Ovary (tissue), 9 donors: ENCODE data around the gene NRXN3. TPM values are rescaled to one million over a fixed set of nuclear protein-coding genes. Genes with fewer than 3 reads are reported as not detected.

Experiments used
- DNase-seq, 5 donors: peaks; one replicate each; pipeline ENCODE4 v3.0.0-alpha.2; 2019 to 2020
- H3K27ac ChIP-seq, 2 donors: fragments of 200-600 bp; one replicate each; pipeline versions ENCODE4 v1.5.1 to v1.8.0; 2019 to 2022
- H3K27me3 ChIP-seq: fragments of 200-600 bp; one replicate; pipeline ENCODE4 v1.8.0; 2022
- H3K36me3 ChIP-seq: fragments of 200-600 bp; sonication (generic); one replicate; pipeline ENCODE4 v1.5.1; 2019
- H3K4me1 ChIP-seq: one replicate; pipeline ENCODE4 v1.8.1; 2013; ENCODE audit warnings: mild to moderate bottlenecking, moderate library complexity; ENCODE audit not compliant: insufficient read depth
- H3K4me3 ChIP-seq: fragments of 200-600 bp; sonication (generic); one replicate; pipeline ENCODE4 v1.5.1; 2017
- H3K9me3 ChIP-seq, 2 donors: fragments of 200-600 bp in 1 of 2; sonication (generic) in 1 of 2; one replicate each; pipeline versions ENCODE4 v1.5.1 to v1.8.1; 2013 to 2019; ENCODE audit warnings: mild to moderate bottlenecking in 1 of 2, moderate library complexity in 1 of 2
- CTCF ChIP-seq, 3 donors: fragments of 450-650 bp in 2 of 3; fragments of 200-600 bp in 1 of 3; IDR thresholded peaks; one replicate each; pipeline versions ENCODE4 v1.5.1 to v1.8.0; 2016 to 2022; ENCODE audit warnings: antibody characterized with exemption in 3 of 3, mild to moderate bottlenecking in 1 of 3
- EP300 ChIP-seq: sonication (generic); formaldehyde crosslinking; IDR thresholded peaks from one replicate; pipeline ENCODE4 v1.6.1; 2017; ENCODE audit warnings: antibody characterized with exemption
- POLR2A ChIP-seq: fragments of 450-650 bp; IDR thresholded peaks from one replicate; pipeline ENCODE4 v1.6.1; 2017; ENCODE audit warnings: antibody characterized with exemption, mild to moderate bottlenecking, moderate library complexity
- WGBS, 3 donors: extraction: QIAGEN DNeasy Blood & Tissue Kit in 1 of 3; methylation state at CpG; one replicate each; pipeline versions ENCODE4 v1.1.5 to v1.1.7; 2013 to 2017; 5-methylcytosine and 5-hydroxymethylcytosine counted together
- intact Hi-C, 4 donors: fragments of 100-400 bp; cut with DNase I; formaldehyde crosslinking; loops; one replicate each; pipeline versions ENCODE4 v1.11.0 to v1.15.1; 2022 to 2023
- polyA plus RNA-seq, 2 donors: library from polyadenylated mRNA; stranded (reverse); fragments of 200-250 nt in 1 of 2; fragments of 350-450 nt in 1 of 2; fragmentation: Illumina TruSeq in 1 of 2; extraction: RNeasy Lipid Tissue Mini Kit (QIAGEN cat#74804) in 1 of 2; gene quantifications; one replicate each; pipeline ENCODE4 v1.2.3, GENCODE V29; 2013 to 2014
- total RNA-seq, 7 donors: library from RNA; depleted of rRNA in 2 of 7; stranded (reverse); fragments of >200 nt in 2 of 7; fragmentation: NEBNext Ultra II Directional in 3 of 7; extraction: Animal tissue kit (Norgen Biotek cat#: 25700) in 3 of 7; gene quantifications; one replicate each; pipeline versions ENCODE4 v1.1.0 to v1.2.4, GENCODE V29; 2016 to 2023
- donor health status: DM: no; HTN: no; CAD: no; lungs with moderate emphysema.
- donor health status: DM: no; HTN: no; CAD: no.
- donor health status: Bipolar disorder and iron deficiency.
- donor health status: DM: yes; HTN: yes; CAD: no.
- donor health status: DM: no; HTN: no; CAD: no.
- donor health status: DM: yes; HTN: yes; CAD: no.

Gene NRXN3
- total and polyA plus RNA-seq, 9 donors = 0.28 to 6.2 (median 0.82) TPM

DNA sequence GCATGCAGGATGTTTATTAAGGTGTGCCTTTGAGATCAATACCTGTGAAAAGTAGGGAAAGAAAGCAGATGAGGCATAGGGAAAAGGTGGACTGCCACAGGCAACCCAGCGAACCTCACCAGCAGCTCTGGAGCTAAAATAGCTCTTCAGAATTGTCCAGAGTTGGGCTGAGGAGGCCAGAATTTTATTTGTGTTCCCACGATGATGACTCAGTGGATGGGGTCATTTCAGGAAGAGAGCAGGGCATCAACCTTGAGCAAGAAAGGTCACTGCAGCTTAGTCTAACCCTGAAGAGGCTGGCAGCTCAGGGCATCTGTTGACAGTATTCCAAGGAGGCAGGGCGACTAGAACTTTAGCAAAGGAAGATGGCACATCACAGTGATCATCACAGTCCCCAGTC, 1345.0 kb downstream of the NRXN3 start:
- H3K27ac ChIP-seq = no peak overlapping the region

GRCh38 chr14:79516009-79516408, 1345.8 kb downstream of the NRXN3 start:
- H3K27ac ChIP-seq = no peak overlapping the region

More for the DNA sequence above, 1345.0 kb downstream of the NRXN3 start:
- Histone ChIP-seq H3K27me3 (no peaks in the 10 kb centered on the region), H3K4me1 (no peaks in the 10 kb centered on the region), H3K4me3 (no peak overlapping the region), H3K36me3 (no peaks in the 10 kb centered on the region), H3K9me3 (no peaks in the 10 kb centered on the region)
- DNase-seq = no peak
- TF ChIP-seq POLR2A (no peak), EP300 (no peak), CTCF (IDR thresholded peaks at IDR 0.05) (no peak)
- WGBS, 3 donors = 58 to 67% (median 64%) methylated on average over 3 of the region's 3 CpGs
- intact Hi-C loops = no loop called here

GRCh38 chr14:79525416-79525815, 1355.2 kb downstream of the NRXN3 start:
- DNase-seq = no peak
- Histone ChIP-seq H3K9me3 (no peaks in the 10 kb centered on the region), H3K4me3 (no peak overlapping the region), H3K36me3 (no peaks in the 10 kb centered on the region), H3K27me3 (no peaks in the 10 kb centered on the region), H3K27ac (no peak overlapping the region), H3K4me1 (no peaks in the 10 kb centered on the region)
- 86 to 94% (median 93%) methylated on average over 3 of the region's 3 CpGs for WGBS, 3 donors
- intact Hi-C loops = no loop called here
- TF ChIP-seq CTCF (IDR thresholded peaks at IDR 0.05) = no peak
- TF ChIP-seq POLR2A = no peak

More at GRCh38 chr14:79516009-79516408, 1345.8 kb downstream of the NRXN3 start:
- 92 to 96% (median 92%) methylated on average over 2 of the region's 2 CpGs for WGBS, 3 donors
- H3K4me3 ChIP-seq = no peak overlapping the region
- intact Hi-C loops = no loop called here
- no peak for DNase-seq
- TF ChIP-seq CTCF (IDR thresholded peaks at IDR 0.05) (no peak), EP300 (no peak), POLR2A (no peak)
- no peaks in the 10 kb centered on the region for H3K27me3 ChIP-seq
- no peaks in the 10 kb centered on the region for H3K9me3 ChIP-seq
- no peaks in the 10 kb centered on the region for H3K36me3 ChIP-seq
- no peaks in the 10 kb centered on the region for H3K4me1 ChIP-seq

DNA sequence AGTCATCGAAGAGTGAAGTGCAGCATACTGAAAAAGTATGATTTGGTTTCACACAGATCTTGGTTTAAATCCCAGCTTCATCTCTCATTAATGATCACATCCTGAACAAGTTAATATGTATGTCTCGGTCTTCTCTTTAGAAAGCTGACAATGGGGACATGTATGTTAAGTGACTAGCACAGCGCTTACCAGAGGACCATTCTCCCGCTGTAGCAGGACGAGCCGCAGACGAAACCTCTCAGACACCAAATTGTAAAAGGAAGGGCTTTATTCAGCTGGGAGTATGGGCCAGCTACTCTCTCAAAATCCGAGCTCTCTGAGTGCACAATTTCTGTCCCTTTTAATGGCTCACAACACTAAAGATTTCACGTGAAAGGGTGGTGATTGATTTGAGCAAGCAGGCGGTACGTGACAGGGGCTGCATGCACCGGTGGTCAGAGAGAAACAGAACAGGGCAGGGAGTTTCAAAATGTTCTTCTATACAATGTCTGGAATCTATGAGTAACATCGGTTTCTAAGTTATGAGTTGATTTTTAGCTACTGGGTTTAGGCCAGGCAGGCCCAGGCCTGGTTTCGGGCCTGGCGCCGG, 1358.7 kb downstream of the NRXN3 start:
- Histone ChIP-seq H3K4me3 (no peak overlapping the region), H3K27ac (no peak overlapping the region), H3K4me1 (no peaks in the 10 kb centered on the region), H3K27me3 (no peaks in the 10 kb centered on the region), H3K36me3 (no peaks in the 10 kb centered on the region), H3K9me3 (no peaks in the 10 kb centered on the region)
- intact Hi-C loops = no loop called here
- DNase-seq = no peak
- 86 to 90% (median 88%) methylated on average over 16 of the region's 16 CpGs for WGBS, 3 donors
- TF ChIP-seq POLR2A = no peak
- no peak for TF ChIP-seq CTCF (IDR thresholded peaks at IDR 0.05)
- TF ChIP-seq EP300 = no peak
